Activated CD8-positive, alpha-beta memory T cell treated with anti-CD3 and anti-CD28 coated beads for 24 hours (primary cell): ENCODE measurements around the gene MBP.

Experiments used
- DNase-seq: peaks from one replicate; pipeline ENCODE4 v3.0.0-alpha.2; 2020

The MBP gene

DNA sequence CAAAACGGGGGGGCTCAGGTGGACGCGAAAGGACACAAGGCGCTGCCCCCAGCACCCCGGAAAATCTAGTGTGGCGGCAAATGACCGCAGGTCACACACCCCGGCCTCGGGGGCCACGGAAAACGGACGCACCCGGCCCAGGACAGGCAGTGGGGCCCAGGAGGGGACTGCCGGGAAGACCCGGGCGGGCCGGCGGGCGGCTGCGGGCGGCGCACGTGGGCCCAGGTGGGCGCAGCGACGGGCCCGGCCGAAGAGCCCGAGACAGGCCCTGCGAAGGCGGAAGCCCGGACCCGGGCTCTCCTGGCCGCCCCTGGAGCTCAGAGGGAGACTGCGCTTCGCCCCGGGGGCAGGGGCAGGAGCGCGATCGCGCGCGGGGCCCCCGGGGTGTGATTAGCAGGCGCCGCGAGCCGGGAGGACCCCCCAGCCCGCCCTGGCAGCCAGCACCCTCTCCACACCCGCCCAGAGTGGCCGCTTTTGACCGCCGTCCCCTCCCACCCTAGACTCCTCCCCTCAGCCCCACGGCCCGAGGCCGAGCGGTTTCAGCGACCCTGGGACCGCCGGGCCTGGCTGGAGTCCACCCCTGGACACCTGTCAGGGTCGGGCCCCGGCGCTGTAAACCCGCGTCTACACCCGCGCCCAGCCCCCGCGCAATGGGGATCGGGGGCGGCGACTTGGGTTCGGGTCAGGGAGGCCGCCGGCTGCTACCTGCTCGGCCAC lies 773 bp downstream of the MBP start:
- peak; percentile 83 for DNase-seq

- DNase-seq: peak; percentile 78
Observed at GRCh38 chr18:77131100-77131651, 1.4 kb downstream of the MBP start.

DNA sequence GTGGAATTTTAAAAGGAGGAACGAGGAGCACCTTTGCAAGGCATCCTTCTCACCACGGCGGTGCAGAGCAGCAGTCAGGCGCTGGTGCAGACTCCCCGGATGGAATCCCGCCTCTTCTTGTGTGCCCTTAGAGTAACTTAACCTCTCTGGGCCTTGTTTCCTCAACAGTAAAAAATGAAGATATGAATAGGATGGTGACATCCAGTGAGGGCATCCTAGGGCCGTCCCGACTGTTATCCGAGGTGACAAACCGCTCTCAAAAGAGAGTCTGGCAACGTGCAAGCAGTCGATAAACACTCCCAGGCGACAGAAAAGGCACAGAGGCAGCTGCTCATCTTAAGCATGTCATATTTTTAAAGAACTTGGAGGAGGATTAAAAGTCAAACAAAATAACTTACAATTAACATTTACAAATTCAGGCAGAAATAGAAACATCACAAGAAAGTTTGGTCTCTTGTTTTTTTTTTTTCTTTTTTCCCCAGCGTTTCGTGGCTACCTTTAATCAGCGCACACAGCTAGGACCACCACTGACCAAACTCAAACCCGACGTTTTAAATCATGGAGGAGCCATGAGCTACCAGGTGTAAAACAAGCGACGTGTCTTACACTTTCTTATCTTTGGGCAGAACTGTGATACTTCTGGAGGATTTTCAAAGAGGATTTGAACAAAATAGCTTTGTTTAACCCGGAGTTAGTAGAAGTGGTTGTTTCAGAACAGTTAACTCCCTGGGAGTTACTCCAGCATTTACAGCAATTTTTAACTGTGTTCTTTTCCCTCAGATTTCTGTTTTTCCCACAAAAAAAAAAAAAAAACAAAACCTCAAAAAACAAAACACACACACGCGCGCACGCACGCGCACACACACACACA lies 2.1 kb downstream of the MBP start:
- peak; percentile 61 for DNase-seq

DNA sequence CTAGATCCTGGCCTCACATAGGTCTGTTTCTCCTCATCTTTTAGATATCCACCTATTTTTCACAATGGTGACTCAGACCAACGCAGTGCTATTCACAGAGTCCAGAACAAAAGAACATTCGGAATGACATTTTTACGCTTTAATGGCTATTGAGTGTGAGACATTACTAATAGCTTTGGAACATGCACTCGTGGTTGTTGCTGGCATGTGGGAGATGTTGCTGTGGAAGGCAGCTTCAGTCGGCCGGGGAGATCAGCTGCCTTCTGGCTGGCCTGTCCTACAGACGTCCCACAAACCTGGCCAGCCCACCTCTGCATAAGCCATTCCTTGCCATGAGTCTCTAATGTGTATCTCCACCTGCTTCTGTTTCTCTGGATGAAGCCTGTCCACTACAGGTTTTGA lies 3.4 kb downstream of the MBP start:
- no peak for DNase-seq

DNA sequence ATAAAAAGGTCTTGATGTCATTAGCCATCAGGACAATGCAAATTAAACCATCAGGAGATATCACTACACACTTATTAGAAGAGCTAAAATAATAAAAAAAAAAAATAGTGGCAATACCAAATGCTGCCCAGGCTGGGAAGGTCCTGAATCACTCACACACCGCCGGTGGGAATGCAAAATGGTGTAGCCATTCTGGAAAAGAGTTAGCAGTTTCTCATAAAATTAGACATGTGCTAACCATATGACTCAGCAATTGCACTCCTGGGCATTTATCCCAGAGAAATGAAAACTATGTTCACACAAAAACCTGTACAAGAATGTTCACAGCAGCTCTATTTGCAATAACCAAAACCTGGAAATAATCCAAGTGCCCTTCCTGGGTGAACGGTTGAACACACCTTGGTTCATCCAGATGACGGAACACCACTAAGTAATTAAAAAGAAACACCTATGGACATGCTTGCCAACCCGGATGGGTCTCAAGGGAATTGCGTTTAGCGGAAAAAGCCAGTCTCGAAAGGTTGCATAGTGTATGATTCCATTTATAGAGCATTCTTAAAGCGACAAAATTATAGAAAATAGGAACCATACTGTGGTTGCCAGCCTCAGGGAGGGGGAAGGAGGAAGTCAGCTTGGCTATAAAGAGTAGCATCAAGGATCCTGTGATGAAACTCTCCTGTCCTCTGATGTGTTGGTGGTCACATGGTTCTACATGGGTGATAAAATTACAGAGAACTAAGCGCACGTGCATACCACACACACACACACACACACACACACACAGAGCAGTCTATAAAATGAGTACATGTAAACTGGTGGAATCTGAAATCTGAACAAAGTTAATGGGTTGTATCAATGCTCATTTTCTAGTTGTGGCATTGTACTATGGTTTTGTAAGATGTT lies 4.6 kb downstream of the MBP start:
- DNase-seq: peak; percentile 59

GRCh38 chr18:77124452-77124922 lies 8.1 kb downstream of the MBP start:
- peak; percentile 82 for DNase-seq

DNA sequence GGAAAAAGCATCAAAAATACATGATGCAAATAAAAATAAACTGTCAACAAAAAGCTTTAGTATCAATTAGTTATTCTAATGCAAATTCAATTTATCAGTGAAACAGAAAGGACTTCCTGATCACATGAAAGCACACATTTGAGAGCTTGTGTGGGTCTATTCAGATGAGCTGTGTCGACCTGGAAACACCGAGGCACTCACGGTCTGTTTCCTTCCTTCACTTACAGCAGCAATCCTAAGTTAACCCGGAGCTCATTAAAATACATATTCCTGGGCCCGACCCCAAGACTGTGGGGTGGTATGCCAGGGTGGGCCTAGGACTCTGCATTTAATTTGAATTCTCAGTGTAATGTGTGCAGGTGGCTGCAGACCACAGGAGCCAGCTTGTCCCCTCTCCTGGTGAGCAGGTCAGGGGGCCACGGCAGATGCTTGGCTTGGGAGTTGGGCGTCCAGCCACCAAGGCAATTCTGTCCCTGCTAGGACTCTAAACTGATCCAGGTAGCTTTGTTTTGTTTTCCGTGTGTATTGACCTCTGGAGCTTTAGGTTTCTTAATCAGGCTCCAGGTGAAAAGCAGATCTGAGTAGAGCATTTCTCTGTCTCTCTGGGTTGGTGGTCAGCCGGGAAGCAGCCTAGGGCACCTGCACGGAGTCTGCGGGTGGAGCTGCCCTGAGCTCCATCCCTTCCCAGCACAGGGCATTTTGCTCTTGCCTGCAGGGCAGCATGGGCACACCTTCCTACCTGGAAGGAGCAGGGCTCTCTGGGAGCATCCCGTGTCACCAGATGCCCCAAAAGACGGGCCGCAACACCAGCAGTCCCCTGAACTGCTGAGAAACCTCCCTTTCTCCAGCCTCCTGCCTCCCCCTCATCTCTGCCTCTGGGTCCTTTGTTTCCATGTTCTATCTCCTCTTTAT lies 9.0 kb downstream of the MBP start:
- DNase-seq: peak; percentile 62

DNA sequence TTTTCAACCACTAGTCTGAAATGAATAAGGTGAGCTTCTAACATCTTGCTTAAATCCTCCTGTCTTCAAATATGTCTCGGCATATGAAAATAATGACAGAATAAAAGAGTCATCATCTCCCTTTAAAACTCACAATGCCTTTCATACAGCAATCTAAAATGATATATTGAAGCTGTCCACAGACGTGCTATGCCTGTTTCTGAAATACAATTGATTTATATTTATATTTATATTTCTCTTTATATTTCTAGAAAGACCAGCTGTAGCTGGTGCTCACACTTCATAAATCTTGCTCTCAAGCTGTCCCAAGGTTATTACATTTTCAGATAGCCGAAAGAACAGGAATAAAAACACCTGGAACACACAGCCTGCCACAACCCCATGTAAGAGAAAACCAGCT lies 11.1 kb downstream of the MBP start:
- DNase-seq: no peak

GRCh38 chr18:77119851-77120491 lies 12.6 kb downstream of the MBP start:
- DNase-seq: peak; percentile 41

DNA sequence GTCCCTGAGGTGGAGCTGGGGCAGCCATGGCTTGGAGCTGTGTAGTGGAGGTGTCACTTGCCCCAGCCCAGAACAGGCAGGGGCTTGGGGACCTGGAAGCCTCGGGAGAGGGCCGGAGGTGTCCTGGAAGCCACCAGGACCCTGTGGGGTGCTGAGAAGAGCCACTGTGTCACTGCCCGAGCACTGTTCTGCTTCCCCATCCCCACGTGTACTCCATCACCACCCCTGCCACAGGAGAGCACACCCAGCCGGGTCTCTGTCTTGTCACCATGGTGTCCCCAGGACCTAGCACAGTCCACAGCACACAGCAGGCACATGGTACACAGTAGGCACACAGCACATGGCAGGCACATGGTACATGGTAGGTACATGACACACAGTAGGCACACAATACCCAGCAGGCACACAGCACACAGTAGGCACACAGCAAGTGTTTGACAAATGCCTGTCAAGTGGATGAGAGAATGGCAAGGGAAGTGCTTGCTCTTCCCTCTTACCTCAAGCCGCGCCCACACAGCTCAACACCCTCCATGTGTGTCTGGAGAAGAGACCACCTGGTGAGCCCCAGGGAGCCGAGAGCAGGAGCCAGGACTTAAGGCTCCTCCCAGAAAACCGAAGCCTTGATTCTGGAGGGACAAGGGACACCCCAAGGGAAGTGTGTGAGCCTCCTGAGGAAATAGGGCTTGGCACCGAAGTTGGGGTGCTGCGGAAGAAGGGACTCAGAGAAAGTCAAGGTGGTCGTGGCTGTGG lies 13.3 kb downstream of the MBP start:
- DNase-seq: peak; percentile 57

GRCh38 chr18:77118256-77119090 lies 14.1 kb downstream of the MBP start:
- DNase-seq: peak; percentile 56

DNA sequence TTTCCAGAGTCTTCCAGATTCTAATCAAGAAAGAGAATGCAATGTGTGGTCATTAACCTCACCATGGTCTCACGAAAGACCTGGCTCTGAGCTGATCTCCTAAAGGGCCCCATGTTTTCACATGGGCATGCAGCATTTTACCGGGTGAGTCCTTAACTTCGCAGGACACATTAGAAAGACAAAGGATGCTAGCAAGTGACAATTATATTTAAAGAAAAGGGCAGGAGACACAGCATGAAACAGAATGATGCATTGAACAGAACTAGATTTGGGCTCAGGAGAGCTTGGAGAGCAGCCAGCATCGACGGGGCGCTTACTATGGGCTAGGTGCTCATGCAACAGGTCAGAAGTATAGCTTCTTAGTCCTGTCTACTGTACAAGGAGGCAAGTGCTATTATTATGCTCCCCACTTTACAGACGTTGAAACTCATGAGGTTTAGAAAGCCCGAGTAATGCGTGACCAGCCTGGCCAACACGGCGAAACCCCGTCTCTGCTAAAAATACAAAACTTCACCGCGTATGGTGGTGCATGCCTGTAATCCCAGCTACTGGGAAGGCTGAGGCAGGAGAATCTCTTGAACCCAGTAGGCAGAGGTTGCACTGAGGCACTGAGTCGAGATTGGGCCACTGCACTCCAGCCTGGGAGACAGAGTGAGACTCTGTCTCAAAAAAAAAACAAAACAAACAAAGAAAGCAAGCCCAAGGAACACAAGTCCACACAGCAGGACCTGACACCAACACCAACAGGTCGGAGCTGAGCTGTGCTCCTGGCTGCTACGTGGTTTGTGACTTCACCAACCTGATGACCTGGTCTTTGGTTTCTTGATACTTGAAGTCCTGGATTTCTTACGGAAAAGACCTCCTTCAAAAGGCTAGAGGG lies 16.1 kb downstream of the MBP start:
- DNase-seq: peak; percentile 52

GRCh38 chr18:77115192-77115953 lies 17.2 kb downstream of the MBP start:
- DNase-seq: peak; percentile 51

GRCh38 chr18:77114415-77115191 lies 18.0 kb downstream of the MBP start:
- peak; percentile 73 for DNase-seq

- no peak for DNase-seq
Observed at GRCh38 chr18:77114152-77114414, 18.5 kb downstream of the MBP start.

DNA sequence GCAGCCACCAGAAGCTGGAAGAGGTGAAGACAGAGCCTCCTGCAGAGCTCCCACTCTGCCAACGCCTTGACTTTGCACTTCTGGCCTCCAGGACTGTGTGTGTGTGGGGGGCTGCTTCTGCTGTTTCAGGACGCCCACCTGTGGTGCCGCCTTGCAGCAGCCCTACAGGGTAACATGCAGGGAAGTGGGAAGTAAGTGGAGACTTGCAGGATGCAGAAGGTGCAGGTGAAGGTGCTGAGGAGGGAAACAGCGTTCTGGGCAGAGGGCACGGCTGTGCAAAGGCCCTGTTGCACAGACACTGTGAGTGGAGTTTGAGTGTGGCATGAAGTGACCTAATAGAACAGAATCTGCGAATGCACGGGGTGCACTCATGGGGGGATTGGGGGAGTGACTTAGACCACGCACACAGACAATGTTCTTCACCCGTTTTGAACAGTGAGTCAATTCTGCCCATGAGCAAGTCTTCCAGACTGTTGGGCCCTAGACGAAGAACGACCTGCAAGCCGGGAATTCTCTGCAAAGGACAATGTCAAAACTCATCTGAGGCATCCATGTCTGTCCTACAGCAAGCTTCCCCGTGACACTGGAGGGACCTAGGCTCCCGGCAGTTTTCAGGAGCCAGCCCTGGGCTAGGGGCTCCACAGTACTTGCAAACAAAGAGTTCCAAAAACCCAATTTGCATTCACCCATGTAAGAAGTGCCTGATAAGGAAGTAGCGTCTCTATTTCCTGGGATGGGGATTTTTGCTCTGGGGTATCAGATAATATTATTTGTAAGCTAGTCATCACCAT lies 19.0 kb downstream of the MBP start:
- peak; percentile 58 for DNase-seq
